ENCODE measurements around the gene FHOD1. TPM values are rescaled to one million over a fixed set of nuclear protein-coding genes. Genes with fewer than 3 reads are reported as not detected.

Gene FHOD1
- polyA plus RNA-seq, 2 donors: 6.3 to 11.4 TPM

GRCh38 chr16:67212766-67213165 lies 34.5 kb downstream of the FHOD1 start:
- H3K4me1 ChIP-seq (ENCODE audit: control insufficient read depth in 2 of 2, insufficient read depth in 2 of 2, low read length in 1 of 2): peaks cover 0 to 3% of the 10 kb centered on the region in 2 donors
- H3K36me3 ChIP-seq (ENCODE audit: control insufficient read depth in 2 of 2, insufficient read depth in 2 of 2, low read length in 1 of 2): peaks cover 2% of the 10 kb centered on the region in 2 donors
- no peak overlapping the region for H3K4me3 ChIP-seq (ENCODE audit: low read depth in 1 of 2, low read length in 2 of 2)
- H3K27ac ChIP-seq (ENCODE audit: low read depth in 2 of 2, low read length in 1 of 2): no peak overlapping the region
- no peaks in the 10 kb centered on the region for H3K27me3 ChIP-seq (ENCODE audit: control insufficient read depth in 1 of 2, insufficient read depth in 2 of 2, low read length in 2 of 2)
- no peaks in the 10 kb centered on the region for H3K9me3 ChIP-seq (ENCODE audit: control insufficient read depth in 2 of 2, insufficient read depth in 1 of 2, low read depth in 1 of 2, low read length in 1 of 2)

GRCh38 chr16:67211674-67212073 lies 35.6 kb downstream of the FHOD1 start:
- Histone ChIP-seq H3K27me3 (ENCODE audit: control insufficient read depth in 1 of 2, insufficient read depth in 2 of 2, low read length in 2 of 2) (no peaks in the 10 kb centered on the region), H3K27ac (ENCODE audit: low read depth in 2 of 2, low read length in 1 of 2) (no peak overlapping the region), H3K4me3 (ENCODE audit: low read depth in 1 of 2, low read length in 2 of 2) (no peak overlapping the region), H3K9me3 (ENCODE audit: control insufficient read depth in 2 of 2, insufficient read depth in 1 of 2, low read depth in 1 of 2, low read length in 1 of 2) (no peaks in the 10 kb centered on the region), H3K36me3 (ENCODE audit: control insufficient read depth in 2 of 2, insufficient read depth in 2 of 2, low read length in 1 of 2) (peaks cover 0 to 2% of the 10 kb centered on the region in 2 donors), H3K4me1 (ENCODE audit: control insufficient read depth in 2 of 2, insufficient read depth in 2 of 2, low read length in 1 of 2) (peaks cover 0 to 10% of the 10 kb centered on the region in 2 donors)
- WGBS, 2 donors: 72 to 75% methylated on average over 7 of the region's 7 CpGs

GRCh38 chr16:67210069-67210937 lies 37.0 kb downstream of the FHOD1 start:
- Histone ChIP-seq H3K36me3 (ENCODE audit: control insufficient read depth in 2 of 2, insufficient read depth in 2 of 2, low read length in 1 of 2) (peaks cover 0 to 5% of the 10 kb centered on the region in 2 donors), H3K27me3 (ENCODE audit: control insufficient read depth in 1 of 2, insufficient read depth in 2 of 2, low read length in 2 of 2) (no peaks in the 10 kb centered on the region), H3K4me3 (ENCODE audit: low read depth in 1 of 2, low read length in 2 of 2) (no peak overlapping the region), H3K9me3 (ENCODE audit: control insufficient read depth in 2 of 2, insufficient read depth in 1 of 2, low read depth in 1 of 2, low read length in 1 of 2) (no peaks in the 10 kb centered on the region), H3K4me1 (ENCODE audit: control insufficient read depth in 2 of 2, insufficient read depth in 2 of 2, low read length in 1 of 2) (peaks cover 0 to 10% of the 10 kb centered on the region in 2 donors), H3K27ac (ENCODE audit: low read depth in 2 of 2, low read length in 1 of 2) (no peak overlapping the region)
- WGBS, 2 donors: 85 to 86% methylated on average over 22 to 25 of the region's 25 CpGs

- 87 to 91% methylated on average over 6 to 8 of the region's 8 CpGs for WGBS, 2 donors
- Histone ChIP-seq H3K4me3 (ENCODE audit: low read depth in 1 of 2, low read length in 2 of 2) (no peak overlapping the region), H3K27me3 (ENCODE audit: control insufficient read depth in 1 of 2, insufficient read depth in 2 of 2, low read length in 2 of 2) (no peaks in the 10 kb centered on the region), H3K27ac (ENCODE audit: low read depth in 2 of 2, low read length in 1 of 2) (no peak overlapping the region), H3K9me3 (ENCODE audit: control insufficient read depth in 2 of 2, insufficient read depth in 1 of 2, low read depth in 1 of 2, low read length in 1 of 2) (no peaks in the 10 kb centered on the region), H3K36me3 (ENCODE audit: control insufficient read depth in 2 of 2, insufficient read depth in 2 of 2, low read length in 1 of 2) (peaks cover 0 to 5% of the 10 kb centered on the region in 2 donors), H3K4me1 (ENCODE audit: control insufficient read depth in 2 of 2, insufficient read depth in 2 of 2, low read length in 1 of 2) (peaks cover 0 to 10% of the 10 kb centered on the region in 2 donors)
Measured at GRCh38 chr16:67209565-67209964, 37.7 kb downstream of the FHOD1 start.

GRCh38 chr16:67208154-67208896 lies 39.0 kb downstream of the FHOD1 start:
- H3K36me3 ChIP-seq (ENCODE audit: control insufficient read depth in 2 of 2, insufficient read depth in 2 of 2, low read length in 1 of 2): peaks cover under 1 to 13% of the 10 kb centered on the region in 2 donors
- H3K4me3 ChIP-seq (ENCODE audit: low read depth in 1 of 2, low read length in 2 of 2): no peak overlapping the region
- WGBS, 2 donors: 81 to 85% methylated on average over 11 of the region's 11 CpGs
- no peaks in the 10 kb centered on the region for H3K9me3 ChIP-seq (ENCODE audit: control insufficient read depth in 2 of 2, insufficient read depth in 1 of 2, low read depth in 1 of 2, low read length in 1 of 2)
- H3K27ac ChIP-seq (ENCODE audit: low read depth in 2 of 2, low read length in 1 of 2): no peak overlapping the region
- peaks cover 0 to 10% of the 10 kb centered on the region in 2 donors for H3K4me1 ChIP-seq (ENCODE audit: control insufficient read depth in 2 of 2, insufficient read depth in 2 of 2, low read length in 1 of 2)
- H3K27me3 ChIP-seq (ENCODE audit: control insufficient read depth in 1 of 2, insufficient read depth in 2 of 2, low read length in 2 of 2): no peaks in the 10 kb centered on the region

- 62 to 71% methylated on average over 20 to 21 of the region's 21 CpGs for WGBS, 2 donors
- Histone ChIP-seq H3K27ac (ENCODE audit: low read depth in 2 of 2, low read length in 1 of 2) (no peak overlapping the region), H3K4me1 (ENCODE audit: control insufficient read depth in 2 of 2, insufficient read depth in 2 of 2, low read length in 1 of 2) (peaks cover 0 to 10% of the 10 kb centered on the region in 2 donors), H3K4me3 (ENCODE audit: low read depth in 1 of 2, low read length in 2 of 2) (no peak overlapping the region), H3K9me3 (ENCODE audit: control insufficient read depth in 2 of 2, insufficient read depth in 1 of 2, low read depth in 1 of 2, low read length in 1 of 2) (no peaks in the 10 kb centered on the region), H3K36me3 (ENCODE audit: control insufficient read depth in 2 of 2, insufficient read depth in 2 of 2, low read length in 1 of 2) (peaks cover 9 to 22% of the 10 kb centered on the region in 2 donors), H3K27me3 (ENCODE audit: control insufficient read depth in 1 of 2, insufficient read depth in 2 of 2, low read length in 2 of 2) (no peaks in the 10 kb centered on the region)
Measured at GRCh38 chr16:67207249-67208091, 39.8 kb downstream of the FHOD1 start.

GRCh38 chr16:67206838-67207248 lies 40.4 kb downstream of the FHOD1 start:
- Histone ChIP-seq H3K27me3 (ENCODE audit: control insufficient read depth in 1 of 2, insufficient read depth in 2 of 2, low read length in 2 of 2) (no peaks in the 10 kb centered on the region), H3K4me3 (ENCODE audit: low read depth in 1 of 2, low read length in 2 of 2) (no peak overlapping the region), H3K36me3 (ENCODE audit: control insufficient read depth in 2 of 2, insufficient read depth in 2 of 2, low read length in 1 of 2) (peaks cover 12 to 27% of the 10 kb centered on the region in 2 donors), H3K9me3 (ENCODE audit: control insufficient read depth in 2 of 2, insufficient read depth in 1 of 2, low read depth in 1 of 2, low read length in 1 of 2) (no peaks in the 10 kb centered on the region), H3K27ac (ENCODE audit: low read depth in 2 of 2, low read length in 1 of 2) (no peak overlapping the region), H3K4me1 (ENCODE audit: control insufficient read depth in 2 of 2, insufficient read depth in 2 of 2, low read length in 1 of 2) (peaks cover 0 to 10% of the 10 kb centered on the region in 2 donors)
- WGBS, 2 donors: 82 to 88% methylated on average over 3 of the region's 3 CpGs

- H3K4me3 ChIP-seq (ENCODE audit: low read depth in 1 of 2, low read length in 2 of 2): no peak overlapping the region
- peaks cover 13 to 33% of the 10 kb centered on the region in 2 donors for H3K36me3 ChIP-seq (ENCODE audit: control insufficient read depth in 2 of 2, insufficient read depth in 2 of 2, low read length in 1 of 2)
- H3K9me3 ChIP-seq (ENCODE audit: control insufficient read depth in 2 of 2, insufficient read depth in 1 of 2, low read depth in 1 of 2, low read length in 1 of 2): no peaks in the 10 kb centered on the region
- H3K4me1 ChIP-seq (ENCODE audit: control insufficient read depth in 2 of 2, insufficient read depth in 2 of 2, low read length in 1 of 2): peaks cover 0 to 10% of the 10 kb centered on the region in 2 donors
- no peaks in the 10 kb centered on the region for H3K27me3 ChIP-seq (ENCODE audit: control insufficient read depth in 1 of 2, insufficient read depth in 2 of 2, low read length in 2 of 2)
- WGBS, 2 donors: 89 to 92% methylated on average over 8 of the region's 8 CpGs
- H3K27ac ChIP-seq (ENCODE audit: low read depth in 2 of 2, low read length in 1 of 2): no peak overlapping the region
Measured at GRCh38 chr16:67206129-67206837, 41.0 kb downstream of the FHOD1 start.
